ENCODE measurements around the gene IGFL1. TPM values are rescaled to one million over a fixed set of nuclear protein-coding genes. Genes with fewer than 3 reads are reported as not detected.

IGFL1 gene
- total RNA-seq, 1 experiment from 2014 or later: not detected

DNA sequence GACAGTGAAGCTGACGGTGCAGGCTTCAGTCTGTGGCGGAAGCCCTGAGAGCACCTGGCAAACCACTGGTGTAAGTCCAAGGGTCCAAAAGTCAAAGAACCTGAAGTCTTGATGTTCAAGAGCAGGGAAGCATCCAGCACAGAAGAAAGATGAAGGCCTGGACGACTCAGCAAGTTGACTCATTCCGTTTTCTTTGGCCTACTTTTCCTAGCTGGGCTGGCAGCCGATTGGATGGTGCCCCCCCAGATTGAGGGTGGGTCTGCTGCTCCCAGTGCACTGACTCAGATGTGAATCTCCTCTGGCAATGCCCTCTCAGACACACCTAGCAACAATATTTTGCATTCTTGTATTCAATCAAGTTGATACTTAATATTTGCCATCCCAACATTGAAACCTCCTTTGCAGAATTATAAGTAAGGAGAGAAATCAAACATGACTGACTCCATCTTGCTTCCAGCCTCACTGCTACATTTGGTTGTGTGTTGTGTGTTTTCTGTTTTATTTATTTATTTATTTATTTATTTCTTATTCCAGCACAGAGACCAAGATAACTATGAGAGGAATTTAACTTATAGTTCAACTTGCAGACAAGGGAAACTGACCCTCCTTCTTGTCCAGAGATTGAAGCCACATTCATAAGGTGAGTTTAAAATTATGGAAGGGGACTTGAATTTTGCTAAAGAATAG lies 48.7 kb upstream of the IGFL1 start:
- H3K4me3 ChIP-seq (replicated peaks in 1 of 2; ENCODE audit: low read depth in 1 of 2, low read length in 2 of 2): no peak overlapping the region
- ATAC-seq (0 out of 2 replicates have a peak, but pooled peaks have one; percentile 36), DNase-seq (ENCODE audit: low read depth, low spot score) (peak; percentile 15)
- H3K36me3 ChIP-seq (ENCODE audit: control insufficient read depth in 1 of 2, insufficient read depth in 2 of 2, low read length in 2 of 2): no peaks in the 10 kb centered on the region
- no peak overlapping the region for H2AFZ ChIP-seq (ENCODE audit: low read depth, low read length, poor library complexity, severe bottlenecking)
- no peaks in the 10 kb centered on the region for H3K9me3 ChIP-seq (ENCODE audit: control insufficient read depth in 1 of 2, insufficient read depth in 1 of 2, low read depth in 1 of 2, low read length in 2 of 2)
- H3K9ac ChIP-seq (ENCODE audit: low read length): no peak overlapping the region
- H3K4me2 ChIP-seq (ENCODE audit: low read length): peak overlapping the region; percentile 22
- H3K27me3 ChIP-seq (ENCODE audit: insufficient read depth, low read length): peaks cover 5% of the 10 kb centered on the region; the same call in 1 of the 2 replicates
- intact Hi-C loops (cut with micrococcal nuclease): no loop called here
- no peak overlapping the region for H3K27ac ChIP-seq (ENCODE audit: low read depth, low read length)
- ChIA-PET RAD21 (ENCODE audit: low non-redundant PET in 1 of 2, low total read pairs in 2 of 2, uncharacterized antibody in 2 of 2, unreplicated experiment in 2 of 2) (no interaction called here), POLR2A (no interaction called here), CTCF (interaction anchor here (1.5 to 2.0 kb wide), 2 partner anchors 9 to 98 kb away, joined by 4 to 6 read pairs; no protein-coding TSS in a partner anchor)
- H3K4me1 ChIP-seq (ENCODE audit: control insufficient read depth in 1 of 2, insufficient read depth in 2 of 2, low read length in 2 of 2): peaks cover 0 to 16% of the 10 kb centered on the region in 2 experiments; a peak in 3 of 4 replicates
- no peaks in the 10 kb centered on the region for H3K79me2 ChIP-seq (ENCODE audit: insufficient read depth, low read length)
- no peaks in the 10 kb centered on the region for H3K9me2 ChIP-seq (ENCODE audit: insufficient read depth)
- no peaks in the 10 kb centered on the region for H4K20me1 ChIP-seq (ENCODE audit: insufficient read depth)
- no TSS peak for BruUV-seq (replicated peaks)
- TF ChIP-seq SP1 (IDR thresholded peaks at IDR 0.05; ENCODE audit: low read depth) (peak; percentile 31; the same call in 1 of the 2 replicates), CTCF (IDR thresholded peaks at IDR 0.05 in 2 of 3, conservative IDR thresholded peaks at IDR 0.05 in 1 of 3; ENCODE audit: borderline replicate concordance in 1 of 3, insufficient read depth in 1 of 3, low read depth in 2 of 3, low read length in 2 of 3) (no peak), MAX (IDR thresholded peaks at IDR 0.05) (no peak), EZH2phosphoT487 (IDR thresholded peaks at IDR 0.05; ENCODE audit: borderline replicate concordance) (no peak), EZH2 (IDR thresholded peaks at IDR 0.05) (no peak), EGR1 (IDR thresholded peaks at IDR 0.05; ENCODE audit: low read depth) (no peak), SIN3A (IDR thresholded peaks at IDR 0.05; ENCODE audit: low read depth) (no peak), CBX3 (IDR thresholded peaks at IDR 0.05; ENCODE audit: low read depth) (no peak), FOSL1 (IDR thresholded peaks at IDR 0.05; ENCODE audit: low read depth) (0 out of 2 replicates have a peak, but pooled peaks have one; percentile 13), POLR2AphosphoS5 (IDR thresholded peaks at IDR 0.05; ENCODE audit: low read depth, low read length) (no peak), SRF (IDR thresholded peaks at IDR 0.05; ENCODE audit: low read depth) (no peak), RAD21 (IDR thresholded peaks at IDR 0.05; ENCODE audit: low read depth) (no peak), POLR2A (IDR thresholded peaks at IDR 0.05; ENCODE audit: borderline replicate concordance, extremely low read depth, insufficient read depth, insufficient read length) (no peak), CEBPB (IDR thresholded peaks at IDR 0.05; ENCODE audit: low read depth) (no peak), TCF7L2 (IDR thresholded peaks at IDR 0.05; ENCODE audit: borderline replicate concordance, extremely low read depth, insufficient read depth, insufficient read length) (no peak), REST (IDR thresholded peaks at IDR 0.05; ENCODE audit: low read depth) (no peak), ZFX (IDR thresholded peaks at IDR 0.05) (no peak), ELF1 (IDR thresholded peaks at IDR 0.05; ENCODE audit: borderline replicate concordance, low read depth) (no peak), JUND (IDR thresholded peaks at IDR 0.05) (0 out of 2 replicates have a peak, but pooled peaks have one; percentile 10)
- TF ChIP-seq, protein P1, sequence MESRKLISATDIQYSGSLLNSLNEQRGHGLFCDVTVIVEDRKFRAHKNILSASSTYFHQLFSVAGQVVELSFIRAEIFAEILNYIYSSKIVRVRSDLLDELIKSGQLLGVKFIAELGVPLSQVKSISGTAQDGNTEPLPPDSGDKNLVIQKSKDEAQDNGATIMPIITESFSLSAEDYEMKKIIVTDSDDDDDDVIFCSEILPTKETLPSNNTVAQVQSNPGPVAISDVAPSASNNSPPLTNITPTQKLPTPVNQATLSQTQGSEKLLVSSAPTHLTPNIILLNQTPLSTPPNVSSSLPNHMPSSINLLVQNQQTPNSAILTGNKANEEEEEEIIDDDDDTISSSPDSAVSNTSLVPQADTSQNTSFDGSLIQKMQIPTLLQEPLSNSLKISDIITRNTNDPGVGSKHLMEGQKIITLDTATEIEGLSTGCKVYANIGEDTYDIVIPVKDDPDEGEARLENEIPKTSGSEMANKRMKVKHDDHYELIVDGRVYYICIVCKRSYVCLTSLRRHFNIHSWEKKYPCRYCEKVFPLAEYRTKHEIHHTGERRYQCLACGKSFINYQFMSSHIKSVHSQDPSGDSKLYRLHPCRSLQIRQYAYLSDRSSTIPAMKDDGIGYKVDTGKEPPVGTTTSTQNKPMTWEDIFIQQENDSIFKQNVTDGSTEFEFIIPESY (IDR thresholded peaks at IDR 0.05; ENCODE audit: extremely low read depth, insufficient replicate concordance, low read length): no peak
- TF ChIP-seq, protein P2, sequence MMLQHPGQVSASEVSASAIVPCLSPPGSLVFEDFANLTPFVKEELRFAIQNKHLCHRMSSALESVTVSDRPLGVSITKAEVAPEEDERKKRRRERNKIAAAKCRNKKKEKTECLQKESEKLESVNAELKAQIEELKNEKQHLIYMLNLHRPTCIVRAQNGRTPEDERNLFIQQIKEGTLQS (IDR thresholded peaks at IDR 0.05): no peak
